A549 treated with dexamethasone at 1 μM for 4 hours (cell line): Measurements from ENCODE around the gene NDUFS4. TPM values are rescaled to one million over a fixed set of nuclear protein-coding genes. Genes with fewer than 3 reads are reported as not detected.

Experiments used
- total RNA-seq: library from RNA; stranded (reverse); fragments of 200-300 nt; extraction: Qiagen RNA extraction; gene quantifications from 5 replicates; pipeline ENCODE4 v1.2.3, GENCODE V29; 2022

Gene NDUFS4
- total RNA-seq = 95.9 to 143 TPM (median 99.0 TPM) in 5 replicates

DNA sequence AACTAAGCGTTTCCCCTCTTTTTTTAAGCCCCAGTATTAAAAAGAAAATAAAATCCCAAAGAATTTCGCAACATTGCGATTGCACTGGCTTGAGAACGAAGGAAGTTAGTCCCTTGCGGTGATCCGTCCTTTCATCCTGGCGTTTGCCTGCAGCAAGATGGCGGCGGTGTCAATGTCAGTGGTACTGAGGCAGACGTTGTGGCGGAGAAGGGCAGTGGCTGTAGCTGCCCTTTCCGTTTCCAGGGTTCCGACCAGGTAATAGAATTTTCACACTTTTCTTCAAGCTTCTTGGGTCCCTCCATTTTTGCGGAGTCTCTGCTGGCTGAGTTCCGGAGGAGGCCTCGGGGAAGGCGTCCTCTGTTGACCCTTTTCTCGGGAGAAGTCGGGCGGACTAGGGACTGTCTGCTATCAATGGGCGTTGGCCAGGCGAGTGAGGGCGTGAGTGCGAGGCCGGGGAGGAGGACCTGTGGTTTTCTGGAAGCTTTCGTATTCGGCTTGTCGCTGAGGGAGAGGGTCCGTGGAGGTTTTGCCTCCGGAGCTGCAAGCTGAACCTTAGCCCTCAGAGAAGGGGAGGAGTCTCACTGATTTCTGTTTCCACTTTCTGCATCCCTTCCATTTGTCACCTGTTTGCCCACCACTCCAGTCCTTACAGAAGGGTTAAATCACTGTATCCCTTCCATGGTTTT, at the start of gene NDUFS4:
TSS of gene NDUFS4 (plus strand) at position 134 of the 686 bp plus-strand sequence. CDS start at position 158, 24 bp downstream.

Other genes with a start within 250 kb of the NDUFS4 start
- gene FST, start 80.0 kb upstream of the NDUFS4 start, total RNA-seq = 0.82 to 1.8 TPM (median 1.4 TPM) in 5 replicates